ENCODE data around the gene GUK1.

DNA sequence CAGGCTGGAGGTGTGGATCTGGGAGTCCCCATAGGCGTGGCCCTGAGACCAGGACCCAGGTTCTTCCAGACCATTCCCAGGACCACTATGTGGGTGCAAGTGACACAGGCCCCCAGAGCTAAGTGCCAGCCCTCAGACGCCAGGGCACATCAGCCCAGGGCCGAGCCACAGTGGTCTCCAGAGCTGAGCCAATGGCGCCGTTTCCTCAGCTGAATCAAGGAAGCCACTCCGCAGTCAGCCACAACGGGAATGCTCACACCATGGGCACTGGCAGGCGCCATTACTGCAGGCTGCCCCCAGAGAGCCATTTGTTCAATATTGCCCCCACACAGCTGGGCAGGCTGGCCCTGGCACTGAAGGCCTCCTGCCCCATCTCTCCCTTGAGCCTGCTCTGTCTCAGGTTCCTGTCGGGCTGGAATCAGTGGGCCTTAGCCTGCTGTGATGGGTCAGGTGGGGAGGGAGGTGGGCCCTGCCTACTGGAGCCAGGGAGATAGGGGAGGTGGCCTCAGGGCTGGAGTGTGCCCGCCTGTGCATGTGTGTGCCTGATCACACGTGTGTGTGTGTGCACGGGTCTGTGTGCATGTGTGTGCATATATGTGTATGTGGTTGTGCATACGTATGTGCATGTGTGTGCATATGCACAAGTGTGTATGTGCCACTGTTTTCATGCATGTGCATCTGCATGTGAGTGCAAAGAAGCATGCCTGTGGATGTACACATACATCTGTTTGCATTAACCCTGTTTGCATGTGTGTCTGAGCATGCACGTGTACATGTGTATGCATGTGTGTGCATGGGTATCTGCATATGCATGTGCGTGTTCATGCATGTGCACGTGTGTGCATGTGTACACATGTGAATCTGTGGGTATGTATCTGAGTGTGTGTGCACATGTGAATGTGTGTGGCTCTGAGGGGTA, 15.8 kb downstream of the GUK1 start:
- TF ChIP-seq, protein P1, sequence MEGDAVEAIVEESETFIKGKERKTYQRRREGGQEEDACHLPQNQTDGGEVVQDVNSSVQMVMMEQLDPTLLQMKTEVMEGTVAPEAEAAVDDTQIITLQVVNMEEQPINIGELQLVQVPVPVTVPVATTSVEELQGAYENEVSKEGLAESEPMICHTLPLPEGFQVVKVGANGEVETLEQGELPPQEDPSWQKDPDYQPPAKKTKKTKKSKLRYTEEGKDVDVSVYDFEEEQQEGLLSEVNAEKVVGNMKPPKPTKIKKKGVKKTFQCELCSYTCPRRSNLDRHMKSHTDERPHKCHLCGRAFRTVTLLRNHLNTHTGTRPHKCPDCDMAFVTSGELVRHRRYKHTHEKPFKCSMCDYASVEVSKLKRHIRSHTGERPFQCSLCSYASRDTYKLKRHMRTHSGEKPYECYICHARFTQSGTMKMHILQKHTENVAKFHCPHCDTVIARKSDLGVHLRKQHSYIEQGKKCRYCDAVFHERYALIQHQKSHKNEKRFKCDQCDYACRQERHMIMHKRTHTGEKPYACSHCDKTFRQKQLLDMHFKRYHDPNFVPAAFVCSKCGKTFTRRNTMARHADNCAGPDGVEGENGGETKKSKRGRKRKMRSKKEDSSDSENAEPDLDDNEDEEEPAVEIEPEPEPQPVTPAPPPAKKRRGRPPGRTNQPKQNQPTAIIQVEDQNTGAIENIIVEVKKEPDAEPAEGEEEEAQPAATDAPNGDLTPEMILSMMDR (IDR thresholded peaks at IDR 0.05) = no peak
- no peak for TF ChIP-seq POLR2AphosphoS5 (IDR thresholded peaks at IDR 0.05)

Data from suprapubic skin (tissue), 3 donors.